HG03066 (cell line): ENCODE results near the gene GIGYF2.

Source experiments
- ATAC-seq: cut with Tn5 transposase; IDR thresholded peaks from one replicate; pipeline ENCODE4 v1.9.1; 2021; ENCODE audit warnings: low read depth; ENCODE audit not compliant: unreplicated experiment

Gene GIGYF2

GRCh38 chr2:232859385-232859916, 162.3 kb downstream of the GIGYF2 start:
- no peak for ATAC-seq

GRCh38 chr2:232860593-232861241, 163.6 kb downstream of the GIGYF2 start:
- no peak for ATAC-seq

- no peak for ATAC-seq
Measured at GRCh38 chr2:232861353-232861752, 164.2 kb downstream of the GIGYF2 start.

DNA sequence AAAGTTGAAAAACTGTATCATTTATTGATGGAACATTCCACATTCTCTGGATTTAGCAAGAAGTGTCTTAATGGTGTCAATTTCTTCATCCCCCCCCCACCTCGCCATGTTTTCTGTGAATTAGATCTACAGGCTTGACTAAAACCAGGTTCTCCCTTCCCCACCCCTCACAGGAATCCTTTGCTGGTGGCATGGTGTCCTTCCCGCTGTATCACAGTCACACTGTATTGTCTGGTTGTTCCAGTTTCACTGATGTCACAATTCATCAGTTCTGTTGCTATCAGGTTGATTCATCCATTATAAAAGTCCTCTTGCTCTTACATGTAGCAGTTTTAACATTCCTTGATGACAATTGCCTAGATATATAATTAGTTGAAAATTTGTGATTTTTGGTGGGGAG, 166.9 kb downstream of the GIGYF2 start:
- no peak for ATAC-seq

DNA sequence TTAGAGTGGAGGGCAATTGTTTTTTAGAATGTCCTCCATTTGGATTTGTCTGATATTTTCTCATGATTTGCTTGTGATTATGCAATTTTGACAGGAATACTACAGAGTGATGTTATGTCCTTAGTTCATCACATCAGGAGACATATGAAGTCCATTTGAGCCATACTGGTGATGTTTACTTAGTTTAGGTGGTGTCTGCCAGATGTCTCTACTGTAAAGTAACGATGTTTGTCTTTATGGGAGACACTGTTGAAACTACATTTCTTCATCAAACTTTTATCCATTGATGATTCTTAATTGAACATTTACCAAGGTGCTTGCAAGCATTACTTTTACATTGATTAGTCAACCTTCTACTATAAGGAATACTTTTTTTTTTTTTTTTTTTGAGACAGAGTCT, 168.0 kb downstream of the GIGYF2 start:
- no peak for ATAC-seq

DNA sequence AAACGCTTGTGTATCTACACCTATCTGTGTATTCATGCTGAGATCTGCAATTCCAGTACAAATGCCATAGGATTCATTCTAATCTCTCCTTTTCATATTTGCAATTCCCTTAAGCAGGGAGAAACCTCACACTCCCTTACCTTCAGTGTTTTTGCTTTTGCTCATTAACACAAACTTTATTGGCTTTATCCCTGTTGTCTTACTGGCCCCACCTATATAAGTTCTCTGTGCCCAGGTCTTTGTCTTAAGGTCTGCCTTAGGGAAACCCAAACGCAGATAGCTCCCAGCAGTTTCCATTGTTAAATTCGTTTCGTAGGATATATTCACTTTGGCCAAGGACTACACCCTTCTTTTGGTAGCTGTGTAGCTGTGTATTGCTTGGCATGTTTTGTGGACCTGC, 169.0 kb downstream of the GIGYF2 start:
- no peak for ATAC-seq

GRCh38 chr2:232869138-232870017, 172.2 kb downstream of the GIGYF2 start:
- ATAC-seq = no peak

DNA sequence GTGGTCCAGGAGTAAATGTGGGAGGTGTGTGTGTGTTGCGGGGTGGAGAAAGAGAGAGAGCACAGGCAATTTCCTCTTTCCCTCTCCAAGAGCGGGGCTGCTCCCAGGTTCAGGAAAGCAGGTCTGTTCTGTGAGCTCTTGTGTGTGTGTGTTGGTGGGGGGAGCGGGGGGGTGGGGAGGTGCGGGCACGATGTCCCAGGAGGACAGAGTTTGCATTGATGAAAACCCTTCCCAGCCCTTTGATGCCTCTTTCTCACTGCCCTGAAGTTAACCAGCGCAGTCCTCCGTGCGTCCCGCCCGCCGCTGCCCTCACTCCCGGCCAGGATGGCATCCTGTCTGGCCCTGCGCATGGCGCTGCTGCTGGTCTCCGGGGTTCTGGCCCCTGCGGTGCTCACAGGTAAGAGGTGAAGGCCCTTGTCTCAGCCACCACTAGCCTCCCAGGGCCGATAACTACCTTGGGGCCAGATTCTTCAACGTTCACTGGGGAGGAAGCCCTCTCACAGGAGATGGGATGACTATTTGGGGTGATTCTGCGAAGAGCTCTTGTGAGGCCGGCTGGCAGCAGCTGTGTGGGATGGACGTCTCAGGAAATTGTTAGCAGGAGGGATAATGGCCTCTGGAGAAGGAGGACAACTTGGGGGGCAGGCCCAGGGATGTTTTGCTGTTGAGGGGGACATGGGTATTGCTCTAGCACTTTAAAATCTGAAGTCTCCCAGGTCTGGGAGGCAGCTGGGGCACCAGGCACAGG, 173.1 kb downstream of the GIGYF2 start, which contains the start of gene SNORC:
SNORC (plus strand) TSS at position 247 of the 748 bp plus-strand sequence; CDS start at position 325, 78 bp downstream.
- ATAC-seq = no peak

GRCh38 chr2:232870766-232871371, 173.7 kb downstream of the GIGYF2 start:
- no peak for ATAC-seq

DNA sequence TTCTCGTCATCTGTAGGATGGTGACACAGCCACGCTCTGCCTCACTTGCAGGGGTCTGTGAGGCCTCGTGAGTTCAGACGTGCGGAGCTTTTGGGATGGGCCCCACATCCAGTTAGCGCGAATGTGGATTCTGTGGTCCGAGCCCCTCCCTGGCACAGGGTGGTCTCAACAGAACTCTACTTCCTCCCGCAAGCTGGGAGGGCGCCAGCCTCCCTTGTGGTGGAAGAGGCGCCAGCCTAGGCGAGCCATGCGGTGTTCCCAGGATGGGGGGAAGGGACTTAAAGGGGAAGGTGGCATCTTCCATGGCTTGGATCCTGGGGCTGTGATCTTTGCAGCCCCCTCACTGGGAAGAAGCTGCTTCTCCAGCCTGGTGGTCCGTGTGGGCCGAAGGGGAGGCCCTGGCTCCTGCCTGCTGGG, 174.3 kb downstream of the GIGYF2 start:
- no peak for ATAC-seq

DNA sequence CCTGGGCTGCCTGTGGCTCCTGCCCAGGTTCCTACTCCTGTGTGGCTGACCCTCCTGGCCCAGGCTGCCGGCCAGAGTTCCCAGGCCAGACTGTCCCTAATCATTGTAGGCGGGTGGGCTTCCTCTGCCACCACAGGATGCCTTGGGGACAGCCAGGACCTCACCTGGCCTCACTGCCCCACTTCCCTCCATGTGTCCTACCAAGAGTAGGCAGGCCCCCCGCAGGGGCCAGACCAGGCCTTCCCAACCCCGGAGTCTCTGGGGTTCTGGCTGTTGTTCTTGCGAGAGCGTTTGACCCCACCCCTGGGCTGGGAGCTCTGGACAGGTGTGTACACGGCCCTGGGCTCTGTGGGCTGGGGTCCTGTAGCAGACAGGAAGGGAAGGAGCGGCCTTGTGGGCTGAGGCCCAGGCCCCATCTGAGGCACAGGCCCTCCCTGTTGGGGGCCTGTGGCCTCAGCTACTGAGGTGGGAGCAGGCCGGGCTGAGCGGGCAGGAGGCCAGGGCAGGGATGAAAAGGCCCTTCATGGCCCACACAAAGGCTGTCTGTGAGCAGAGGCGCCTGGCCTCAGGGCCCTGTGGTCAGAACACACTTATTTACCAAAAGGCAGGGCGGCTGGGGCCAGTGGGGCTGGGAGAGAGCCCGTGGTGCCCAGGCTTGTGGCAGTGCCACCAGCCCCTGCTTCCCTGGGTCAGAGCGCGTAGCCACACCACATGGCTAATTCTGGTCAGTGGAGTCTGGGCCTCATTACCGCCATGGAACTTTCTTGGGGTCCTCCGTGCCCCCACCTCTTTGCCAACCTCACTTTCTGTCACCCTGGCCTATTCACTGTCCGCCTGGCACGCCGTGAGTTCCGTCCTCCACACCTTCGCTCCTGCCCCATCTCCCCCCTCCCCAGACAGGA, 175.0 kb downstream of the GIGYF2 start:
- ATAC-seq = no peak

GRCh38 chr2:232872826-232873225, 175.7 kb downstream of the GIGYF2 start:
- ATAC-seq = no peak

- ATAC-seq = no peak
Measured at GRCh38 chr2:232873292-232873908, 176.3 kb downstream of the GIGYF2 start.

DNA sequence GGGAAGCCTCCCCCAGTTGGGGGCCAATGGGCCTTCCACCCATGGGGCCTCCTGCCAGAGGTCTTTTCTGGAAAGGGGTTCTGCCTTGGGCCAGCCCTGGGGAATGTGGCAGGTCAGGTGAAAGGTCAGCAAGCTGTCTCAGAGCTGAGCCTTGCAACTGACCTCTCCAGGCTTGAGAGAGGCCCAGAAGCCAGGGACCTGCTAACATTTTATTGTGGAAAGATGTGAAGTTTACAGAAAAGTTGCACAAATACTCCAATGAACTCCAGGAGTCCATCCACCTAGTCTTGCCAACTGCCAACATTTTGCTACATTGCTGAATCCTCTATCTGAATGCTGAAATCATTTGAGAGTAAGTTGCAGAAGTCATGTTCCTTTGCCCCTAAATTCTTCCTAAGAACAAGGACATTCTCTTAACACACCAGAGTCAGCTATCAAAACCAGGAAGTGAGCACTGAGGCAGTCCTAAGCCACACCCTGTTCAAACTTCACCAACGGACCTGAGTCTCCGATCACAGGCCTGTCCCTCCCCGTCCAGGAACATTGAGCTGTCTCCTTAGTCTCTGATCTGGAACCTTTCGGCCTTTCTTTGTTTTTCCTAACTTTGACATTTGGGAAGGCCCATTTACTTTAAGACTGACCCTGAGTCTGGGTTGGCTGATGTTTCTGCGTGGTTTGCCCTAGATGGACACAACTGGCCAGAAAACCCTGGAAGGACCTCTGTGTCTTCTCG, 176.9 kb downstream of the GIGYF2 start:
- ATAC-seq = no peak

GRCh38 chr2:232874677-232875223, 177.6 kb downstream of the GIGYF2 start:
- ATAC-seq = no peak

GRCh38 chr2:232875256-232876121, 178.4 kb downstream of the GIGYF2 start:
- no peak for ATAC-seq
